H9 (cell line): ENCODE results near the gene MRAS. TPM values are rescaled to one million over a fixed set of nuclear protein-coding genes. Genes with fewer than 3 reads are reported as not detected.

Experiments
- DNase-seq: peaks from one replicate; pipeline ENCODE4 v3.0.0-alpha.2; 2017
- H2AFZ ChIP-seq: one replicate; pipeline ENCODE4 v1.6.1; 2013; ENCODE audit warnings: mild to moderate bottlenecking, low read length, control low read depth, moderate library complexity
- H2AK5ac ChIP-seq: 2 replicates; pipeline ENCODE4 v1.6.1; 2013; ENCODE audit warnings: low read length, control low read depth, mixed read lengths; ENCODE audit not compliant: insufficient read length
- H2BK120ac ChIP-seq: one replicate; pipeline ENCODE4 v1.6.1; 2013; ENCODE audit warnings: low read depth, mild to moderate bottlenecking, low read length, control low read depth, inconsistent platforms; ENCODE audit not compliant: poor library complexity, severe bottlenecking
- H2BK12ac ChIP-seq: 2 replicates; pipeline ENCODE4 v1.6.1; 2013; ENCODE audit warnings: low read length, control low read depth, mixed read lengths, low read depth; ENCODE audit not compliant: insufficient read length
- H2BK15ac ChIP-seq: 2 replicates; pipeline ENCODE4 v1.6.1; 2013; ENCODE audit warnings: low read depth, low read length, control low read depth
- H2BK20ac ChIP-seq: one replicate; pipeline ENCODE4 v1.6.1; 2013; ENCODE audit warnings: low read depth, mild to moderate bottlenecking, low read length, control low read depth, inconsistent platforms; ENCODE audit not compliant: poor library complexity, severe bottlenecking
- H2BK5ac ChIP-seq: 2 replicates; pipeline ENCODE4 v1.6.1; 2013; ENCODE audit warnings: low read length, control low read depth, mixed read lengths; ENCODE audit not compliant: insufficient read length
- H3K14ac ChIP-seq: 2 replicates; pipeline ENCODE4 v1.6.1; 2013; ENCODE audit warnings: low read length, control low read depth; ENCODE audit not compliant: insufficient read depth
- H3K18ac ChIP-seq: 2 replicates; pipeline ENCODE4 v1.6.1; 2013; ENCODE audit warnings: low read depth, mild to moderate bottlenecking, mixed read lengths, low read length, control low read depth; ENCODE audit not compliant: insufficient read length
- H3K23ac ChIP-seq: 2 replicates; pipeline ENCODE4 v1.6.1; 2013; ENCODE audit warnings: low read length, control low read depth, mixed read lengths, low read depth; ENCODE audit not compliant: insufficient read length
- H3K23me2 ChIP-seq: 2 replicates; pipeline ENCODE4 v1.6.1; 2013; ENCODE audit warnings: low read depth, mild to moderate bottlenecking, mixed read lengths, low read length, control low read depth; ENCODE audit not compliant: insufficient read length, poor library complexity, severe bottlenecking
- H3K27ac ChIP-seq: 2 replicates; pipeline ENCODE4 v1.5.1; 2013; ENCODE audit warnings: low read length, control low read depth, mixed read lengths, low read depth; ENCODE audit not compliant: insufficient read length
- H3K27me3 ChIP-seq: 2 replicates; pipeline ENCODE4 v1.6.1; 2013; ENCODE audit warnings: low read length, control low read depth, inconsistent platforms; ENCODE audit not compliant: insufficient read depth
- H3K4ac ChIP-seq: 2 replicates; pipeline ENCODE4 v1.6.1; 2013; ENCODE audit warnings: low read depth, mild to moderate bottlenecking, control low read depth, inconsistent platforms, low read length, moderate library complexity
- H3K4me1 ChIP-seq: 2 replicates; pipeline ENCODE4 v1.6.1; 2013; ENCODE audit warnings: low read length, control low read depth, inconsistent platforms; ENCODE audit not compliant: insufficient read depth
- H3K4me2 ChIP-seq: 2 replicates; pipeline ENCODE4 v1.6.1; 2013; ENCODE audit warnings: low read length, control low read depth, mixed read lengths; ENCODE audit not compliant: insufficient read length, insufficient read depth
- H3K56ac ChIP-seq: 2 replicates; pipeline ENCODE4 v1.6.1; 2013; ENCODE audit warnings: low read depth, mild to moderate bottlenecking, mixed read lengths, low read length, control low read depth; ENCODE audit not compliant: insufficient read length
- H3K79me1 ChIP-seq: 2 replicates; pipeline ENCODE4 v1.6.1; 2013; ENCODE audit warnings: low read depth, mild to moderate bottlenecking, moderate library complexity, low read length, control low read depth, inconsistent platforms; ENCODE audit not compliant: insufficient read depth, poor library complexity, severe bottlenecking
- H3K79me2 ChIP-seq: 2 replicates; pipeline ENCODE4 v1.6.1; 2013; ENCODE audit warnings: low read length, control low read depth, inconsistent platforms; ENCODE audit not compliant: insufficient read depth
- H3K9ac ChIP-seq: 2 replicates; pipeline ENCODE4 v1.6.1; 2013; ENCODE audit warnings: low read length, control low read depth, mixed read lengths; ENCODE audit not compliant: insufficient read length; ENCODE audit errors: extremely low read depth
- H3K9me3 ChIP-seq: one replicate; pipeline ENCODE4 v1.6.1; 2013; ENCODE audit warnings: low read depth, low read length, inconsistent platforms; ENCODE audit not compliant: control insufficient read depth
- H3T11ph ChIP-seq: one replicate; pipeline ENCODE4 v1.6.1; 2013; ENCODE audit warnings: mild to moderate bottlenecking, low read length, control low read depth, inconsistent platforms
- H4K20me1 ChIP-seq: one replicate; pipeline ENCODE4 v1.6.1; 2013; ENCODE audit not compliant: control insufficient read depth, insufficient read length, insufficient read depth
- H4K5ac ChIP-seq: 2 replicates; pipeline ENCODE4 v1.6.1; 2013; ENCODE audit warnings: low read depth, mild to moderate bottlenecking, mixed read lengths, low read length, control low read depth; ENCODE audit not compliant: insufficient read length
- H4K8ac ChIP-seq: replicated peaks from 2 replicates; pipeline ENCODE4 v1.6.1; 2013; ENCODE audit warnings: low read length, control low read depth, mixed read lengths, low read depth; ENCODE audit not compliant: insufficient read length
- H4K91ac ChIP-seq: 2 replicates; pipeline ENCODE4 v1.6.1; 2013; ENCODE audit warnings: low read depth, mild to moderate bottlenecking, moderate library complexity, mixed read lengths, low read length, control low read depth; ENCODE audit not compliant: insufficient read length
- H3K27ac Mint-ChIP-seq, 3 experiments: 2 replicates in 2 of 3; 3 replicates in 1 of 3; pipeline ENCODE4 v1.8.0; 2020 to 2021; ENCODE audit warnings: mixed read lengths in 3 of 3, mild to moderate bottlenecking in 1 of 3, moderate library complexity in 1 of 3
- H3K27me3 Mint-ChIP-seq: 2 replicates; pipeline ENCODE4 v1.8.0; 2021; ENCODE audit warnings: low read depth, mild to moderate bottlenecking, moderate library complexity, mixed read lengths
- H3K36me3 Mint-ChIP-seq, 3 experiments: 2 replicates in 2 of 3; 3 replicates in 1 of 3; pipeline ENCODE4 v1.8.0; 2020 to 2021; ENCODE audit warnings: low read depth in 3 of 3, mixed read lengths in 3 of 3; ENCODE audit not compliant: insufficient read depth in 1 of 3
- H3K4me1 Mint-ChIP-seq, 2 experiments: 2 replicates each; pipeline ENCODE4 v1.8.0; 2020; ENCODE audit warnings: mixed read lengths in 2 of 2
- H3K4me3 Mint-ChIP-seq, 2 experiments: 2 replicates in 1 of 2; 3 replicates in 1 of 2; pipeline ENCODE4 v1.8.0; 2020 to 2021; ENCODE audit warnings: mild to moderate bottlenecking in 2 of 2, mixed read lengths in 2 of 2, moderate library complexity in 1 of 2
- H3K9me3 Mint-ChIP-seq, 2 experiments: 2 replicates in 1 of 2; 3 replicates in 1 of 2; pipeline ENCODE4 v1.8.0; 2020; ENCODE audit warnings: mild to moderate bottlenecking in 2 of 2, mixed read lengths in 2 of 2, moderate library complexity in 1 of 2
- CTCF ChIP-seq: fragments of 200-600 bp; sonication (generic); conservative IDR thresholded peaks from 3 replicates; pipeline ENCODE4 v1.8.0; 2021; ENCODE audit warnings: antibody characterized with exemption, mild to moderate bottlenecking
- WGBS: extraction: QIAGEN DNeasy Blood & Tissue Kit; methylation state at CpG from one replicate; pipeline ENCODE4 v1.1.7; 2013; ENCODE audit warnings: missing lambda C conversion rate, low lambda C conversion rate, mixed read lengths; ENCODE audit not compliant: insufficient read length; ENCODE audit errors: extremely low coverage; 5-methylcytosine and 5-hydroxymethylcytosine counted together
- total RNA-seq: library from RNA; stranded (reverse); gene quantifications from 2 replicates; pipeline ENCODE4 v1.2.1, GENCODE V29; 2021

MRAS gene
- total RNA-seq, 1 experiment from 2014 or later: 10.9 TPM

- H2BK20ac ChIP-seq: no peak overlapping the region
- H3K18ac ChIP-seq: no peak overlapping the region
- H3K4me2 ChIP-seq: no peak overlapping the region
- H2BK5ac ChIP-seq: no peak overlapping the region
- no peak overlapping the region for H3T11ph ChIP-seq
- no peak overlapping the region for H2BK15ac ChIP-seq
- H3K4ac ChIP-seq: no peak overlapping the region
- no peak overlapping the region for H4K5ac ChIP-seq
- Mint-ChIP-seq H3K4me3 (no peak overlapping the region), H3K9me3 (no peaks in the 10 kb centered on the region), H3K27ac (no peak overlapping the region), H3K36me3 (peaks cover 10 to 26% (median 11%) of the 10 kb centered on the region in 3 experiments), H3K4me1 (peaks cover 28 to 42% of the 10 kb centered on the region in 2 experiments), H3K27me3 (peaks cover 1% of the 10 kb centered on the region; the same call in 1 of the 2 replicates)
- WGBS: no CpG with 5 or more reads among the region's 11 CpGs
- H4K8ac ChIP-seq: no peak overlapping the region
- H2BK12ac ChIP-seq: no peak overlapping the region
- H2AK5ac ChIP-seq: no peak overlapping the region
- TF ChIP-seq CTCF: no peak
- peak; percentile 9 for DNase-seq
- no peaks in the 10 kb centered on the region for H3K27me3 ChIP-seq
- no peak overlapping the region for H2AFZ ChIP-seq
- H3K9ac ChIP-seq: no peak overlapping the region
- no peaks in the 10 kb centered on the region for H4K20me1 ChIP-seq
- H3K23ac ChIP-seq: no peak overlapping the region
- peaks cover 3% of the 10 kb centered on the region for H3K23me2 ChIP-seq
- H3K9me3 ChIP-seq: no peaks in the 10 kb centered on the region
- no peak overlapping the region for H4K91ac ChIP-seq
- no peak overlapping the region for H3K14ac ChIP-seq
- H3K56ac ChIP-seq: no peak overlapping the region
- no peaks in the 10 kb centered on the region for H3K79me2 ChIP-seq
- no peak overlapping the region for H2BK120ac ChIP-seq
- no peaks in the 10 kb centered on the region; the same call in 1 of the 2 replicates for H3K4me1 ChIP-seq
- H3K79me1 ChIP-seq: no peaks in the 10 kb centered on the region
- no peak overlapping the region for H3K27ac ChIP-seq
These were observed 50.6 kb downstream of the MRAS start for GRCh38 chr3:138398791-138399575.
